ENCODE data around the gene SLC34A1. TPM values are rescaled to one million over a fixed set of nuclear protein-coding genes. Genes with fewer than 3 reads are reported as not detected.
A peak's percentile ranks its signal among the peaks of the same experiment; 100 is the strongest.

SLC34A1 gene
- total RNA-seq, 1 experiment from 2014 or later = not detected

- ChIA-PET CTCF (interaction anchor here (0.7 to 2.1 kb wide), 3 partner anchors 14 to 53 kb away, joined by 3 to 7 read pairs (median 5); no protein-coding TSS in a partner anchor), POLR2A (ENCODE audit: low non-redundant PET) (interaction anchor here (0.5 to 0.6 kb wide), 2 partner anchors 61 to 141 kb away, joined by 4 to 9 read pairs; no protein-coding TSS in a partner anchor)
- BruUV-seq (replicated peaks) = no TSS peak
- Histone ChIP-seq H3K9me3 (ENCODE audit: low read depth, low read length, poor library complexity, severe bottlenecking) (no peaks in the 10 kb centered on the region), H3K27me3 (replicated peaks; ENCODE audit: insufficient read depth, low read depth, low read length, poor library complexity) (peaks cover 43% of the 10 kb centered on the region), H3K27ac (ENCODE audit: low read depth, low read length, poor library complexity, severe bottlenecking) (no peak overlapping the region), H3K36me3 (ENCODE audit: insufficient read depth, low read length, poor library complexity, severe bottlenecking) (no peaks in the 10 kb centered on the region), H3K4me1 (ENCODE audit: insufficient read depth, low read length, poor library complexity, severe bottlenecking) (peaks cover 18% of the 10 kb centered on the region), H3K4me3 (ENCODE audit: low read depth, low read length, poor library complexity, severe bottlenecking) (peak overlapping the region; percentile 46)
- intact Hi-C loops (cut with micrococcal nuclease; ENCODE audit: unreplicated experiment) = no loop called here
- DNase-seq (ENCODE audit: low spot score) = no peak
- TF ChIP-seq EZH2 (IDR thresholded peaks at IDR 0.05; ENCODE audit: borderline replicate concordance, low read depth, low read length, poor library complexity, severe bottlenecking) = no peak
Measured at GRCh38 chr5:177404641-177405179, 20.5 kb downstream of the SLC34A1 start.

- ChIA-PET POLR2A (ENCODE audit: low non-redundant PET) (interaction anchor here (0.5 to 0.6 kb wide), 2 partner anchors 61 to 140 kb away, joined by 4 to 9 read pairs; no protein-coding TSS in a partner anchor), CTCF (no interaction called here)
- Histone ChIP-seq H3K27ac (ENCODE audit: low read depth, low read length, poor library complexity, severe bottlenecking) (no peak overlapping the region), H3K27me3 (replicated peaks; ENCODE audit: insufficient read depth, low read depth, low read length, poor library complexity) (peaks cover 37% of the 10 kb centered on the region), H3K9me3 (ENCODE audit: low read depth, low read length, poor library complexity, severe bottlenecking) (no peaks in the 10 kb centered on the region), H3K36me3 (ENCODE audit: insufficient read depth, low read length, poor library complexity, severe bottlenecking) (no peaks in the 10 kb centered on the region), H3K4me1 (ENCODE audit: insufficient read depth, low read length, poor library complexity, severe bottlenecking) (peaks cover 18% of the 10 kb centered on the region), H3K4me3 (ENCODE audit: low read depth, low read length, poor library complexity, severe bottlenecking) (no peak overlapping the region)
- BruUV-seq (replicated peaks) = no TSS peak
- intact Hi-C loops (cut with micrococcal nuclease; ENCODE audit: unreplicated experiment) = no loop called here
- DNase-seq (ENCODE audit: low spot score) = no peak
- TF ChIP-seq CTCF (conservative IDR thresholded peaks at IDR 0.05; ENCODE audit: low read depth, low read length) (no peak), EZH2 (IDR thresholded peaks at IDR 0.05; ENCODE audit: borderline replicate concordance, low read depth, low read length, poor library complexity, severe bottlenecking) (no peak)
Measured at GRCh38 chr5:177405312-177405711, 21.1 kb downstream of the SLC34A1 start.

GRCh38 chr5:177405805-177406204 is 21.6 kb downstream of the SLC34A1 start:
- Histone ChIP-seq H3K36me3 (ENCODE audit: insufficient read depth, low read length, poor library complexity, severe bottlenecking) (no peaks in the 10 kb centered on the region), H3K4me3 (ENCODE audit: low read depth, low read length, poor library complexity, severe bottlenecking) (no peak overlapping the region), H3K27ac (ENCODE audit: low read depth, low read length, poor library complexity, severe bottlenecking) (no peak overlapping the region), H3K27me3 (replicated peaks; ENCODE audit: insufficient read depth, low read depth, low read length, poor library complexity) (peaks cover 32% of the 10 kb centered on the region), H3K9me3 (ENCODE audit: low read depth, low read length, poor library complexity, severe bottlenecking) (no peaks in the 10 kb centered on the region), H3K4me1 (ENCODE audit: insufficient read depth, low read length, poor library complexity, severe bottlenecking) (peaks cover 18% of the 10 kb centered on the region)
- intact Hi-C loops (cut with micrococcal nuclease; ENCODE audit: unreplicated experiment) = no loop called here
- no peak for DNase-seq (ENCODE audit: low spot score)
- no TSS peak for BruUV-seq (replicated peaks)
- ChIA-PET POLR2A (ENCODE audit: low non-redundant PET) (no interaction called here), CTCF (no interaction called here)
- TF ChIP-seq CTCF (conservative IDR thresholded peaks at IDR 0.05; ENCODE audit: low read depth, low read length) (no peak), EZH2 (IDR thresholded peaks at IDR 0.05; ENCODE audit: borderline replicate concordance, low read depth, low read length, poor library complexity, severe bottlenecking) (no peak)

Data from A673 (cell line).